Right lobe of liver (tissue), 4 donors: ENCODE data around the gene SULT4A1.

Experiments used
- POLR2A ChIP-seq: fragments of 450-650 bp; IDR thresholded peaks from one replicate; pipeline ENCODE4 v1.6.1; 2017; ENCODE audit warnings: antibody characterized with exemption, mild to moderate bottlenecking
- TF ChIP-seq, protein P1 (sequence below), 4 donors: fragments of 200-600 bp in 3 of 4; fragments of 450-650 bp in 1 of 4; IDR thresholded peaks; one replicate each; pipeline versions ENCODE4 v1.5.1 to v1.8.0; 2016 to 2022; ENCODE audit warnings: antibody characterized with exemption in 4 of 4, mild to moderate bottlenecking in 2 of 4
- donor health status: DM: no; HTN: no; CAD: no.
- donor health status: DM: no; HTN: no; CAD: no.
- donor health status: DM: no; HTN: yes; CAD: no.

DNA sequence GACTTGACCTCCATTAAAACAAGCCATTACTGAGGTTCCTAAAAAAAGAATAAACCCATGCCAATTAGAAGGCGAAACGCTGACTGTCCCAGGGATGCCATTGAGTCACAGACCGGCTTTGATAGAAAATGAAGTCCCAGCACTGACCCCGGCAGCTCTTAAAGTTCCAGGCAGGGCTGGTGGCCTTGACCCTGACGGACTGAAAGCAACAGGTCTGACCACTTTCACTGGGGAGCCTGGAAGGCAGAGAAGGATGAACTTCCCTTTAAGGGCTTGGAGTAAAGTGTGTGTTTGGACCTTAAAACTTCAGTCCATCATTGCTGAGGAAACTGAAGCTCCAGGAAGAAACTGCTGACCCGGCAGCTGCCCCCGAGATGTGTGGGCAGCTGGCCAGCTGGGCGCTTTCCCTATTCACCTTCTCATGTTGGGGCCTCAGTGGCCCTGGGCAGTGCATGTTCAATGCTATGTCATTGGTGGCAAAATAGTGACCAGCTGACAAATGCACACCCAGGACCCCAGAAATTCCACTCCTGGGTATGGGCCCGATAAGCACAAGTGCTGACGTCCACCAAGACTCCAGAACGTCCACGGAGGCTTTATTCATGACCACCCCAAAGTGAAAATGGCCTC lies 31.3 kb downstream of the SULT4A1 start:
- TF ChIP-seq, protein P1, sequence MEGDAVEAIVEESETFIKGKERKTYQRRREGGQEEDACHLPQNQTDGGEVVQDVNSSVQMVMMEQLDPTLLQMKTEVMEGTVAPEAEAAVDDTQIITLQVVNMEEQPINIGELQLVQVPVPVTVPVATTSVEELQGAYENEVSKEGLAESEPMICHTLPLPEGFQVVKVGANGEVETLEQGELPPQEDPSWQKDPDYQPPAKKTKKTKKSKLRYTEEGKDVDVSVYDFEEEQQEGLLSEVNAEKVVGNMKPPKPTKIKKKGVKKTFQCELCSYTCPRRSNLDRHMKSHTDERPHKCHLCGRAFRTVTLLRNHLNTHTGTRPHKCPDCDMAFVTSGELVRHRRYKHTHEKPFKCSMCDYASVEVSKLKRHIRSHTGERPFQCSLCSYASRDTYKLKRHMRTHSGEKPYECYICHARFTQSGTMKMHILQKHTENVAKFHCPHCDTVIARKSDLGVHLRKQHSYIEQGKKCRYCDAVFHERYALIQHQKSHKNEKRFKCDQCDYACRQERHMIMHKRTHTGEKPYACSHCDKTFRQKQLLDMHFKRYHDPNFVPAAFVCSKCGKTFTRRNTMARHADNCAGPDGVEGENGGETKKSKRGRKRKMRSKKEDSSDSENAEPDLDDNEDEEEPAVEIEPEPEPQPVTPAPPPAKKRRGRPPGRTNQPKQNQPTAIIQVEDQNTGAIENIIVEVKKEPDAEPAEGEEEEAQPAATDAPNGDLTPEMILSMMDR (IDR thresholded peaks at IDR 0.05) = no peak
- no peak for TF ChIP-seq POLR2A
